ENCODE results near the gene TMEM125.

Gene TMEM125

GRCh38 chr1:43279666-43280065 is 9.9 kb downstream of the TMEM125 start:
- H3K4me3 ChIP-seq (ENCODE audit: low read length), result no peak overlapping the region
- no peak for TF ChIP-seq CTCF (conservative IDR thresholded peaks at IDR 0.05; ENCODE audit: low read depth, low read length)
- no peak for DNase-seq (ENCODE audit: low read depth)

GRCh38 chr1:43280692-43281091 is 10.9 kb downstream of the TMEM125 start:
- no peak for TF ChIP-seq CTCF (conservative IDR thresholded peaks at IDR 0.05; ENCODE audit: low read depth, low read length)
- no peak overlapping the region for H3K4me3 ChIP-seq (ENCODE audit: low read length)
- no peak for DNase-seq (ENCODE audit: low read depth)

- H3K4me3 ChIP-seq (ENCODE audit: low read length), result no peak overlapping the region
- no peak for DNase-seq (ENCODE audit: low read depth)
- TF ChIP-seq CTCF (conservative IDR thresholded peaks at IDR 0.05; ENCODE audit: low read depth, low read length), result no peak
Measured at GRCh38 chr1:43282220-43283195, 12.7 kb downstream of the TMEM125 start.

- no peak overlapping the region for H3K4me3 ChIP-seq (ENCODE audit: low read length)
- DNase-seq (ENCODE audit: low read depth), result no peak
- TF ChIP-seq CTCF (conservative IDR thresholded peaks at IDR 0.05; ENCODE audit: low read depth, low read length), result no peak
Measured at GRCh38 chr1:43284065-43284464, 14.3 kb downstream of the TMEM125 start.

GRCh38 chr1:43284546-43285110 is 14.8 kb downstream of the TMEM125 start:
- no peak for DNase-seq (ENCODE audit: low read depth)
- H3K4me3 ChIP-seq (ENCODE audit: low read length), result no peak overlapping the region
- TF ChIP-seq CTCF (conservative IDR thresholded peaks at IDR 0.05; ENCODE audit: low read depth, low read length), result no peak

GRCh38 chr1:43285269-43285990 is 15.6 kb downstream of the TMEM125 start, which contains the start of gene C1orf210:
TSS of gene C1orf210 (minus strand) at chr1:43285581. CDS start at chr1:43283270, 2,311 bp downstream.
- TF ChIP-seq CTCF (conservative IDR thresholded peaks at IDR 0.05; ENCODE audit: low read depth, low read length), result peak; percentile 6
- no peak within 1 kb of the TSS for H3K4me3 ChIP-seq (ENCODE audit: low read length)
- DNase-seq (ENCODE audit: low read depth), result no peak
